Left cardiac atrium (tissue), 4 donors: ENCODE measurements around the gene CKM. TPM values are rescaled to one million over a fixed set of nuclear protein-coding genes. Genes with fewer than 3 reads are reported as not detected.
A peak's percentile ranks its signal among the peaks of the same experiment; 100 is the strongest.
"Not testable (repeated sequence)": the region's sequence is repeated elsewhere in the genome, so short reads cannot be mapped to it uniquely, and the experiment has no call there.

Source experiments
- ATAC-seq, 2 donors: fragments of 200-7000 bp; cut with Tn5 transposase; one replicate each; pipeline ENCODE4 v1.9.1; 2020; ENCODE audit warnings: mild to moderate bottlenecking in 2 of 2, moderate library complexity in 2 of 2
- DNase-seq: peaks from one replicate; pipeline ENCODE4 v3.0.0-alpha.2; 2020
- intact Hi-C, 2 donors: fragments of 100-400 bp; cut with DNase I; formaldehyde crosslinking; loops; one replicate each; pipeline versions ENCODE4 v1.14.1 to v1.15.1; 2022 to 2023
- total RNA-seq, 2 donors: library from RNA; stranded (reverse); fragmentation: NEBNext Ultra II Directional; extraction: Animal tissue kit (Norgen Biotek cat#: 25700); gene quantifications; one replicate each; pipeline ENCODE4 v1.2.1, GENCODE V29; 2021
- donor health status: DM: no; HTN: yes; CAD: no.
- donor health status: DM: no; HTN: yes; CAD: no; lungs with severe emphysema.
- donor health status: DM: yes; HTN: yes; CAD: no.
- donor health status: Dilated cardiomyopathy.

CKM gene
- total RNA-seq, 2 donors from 2014 or later, result 3,072 to 3,213 TPM

DNA sequence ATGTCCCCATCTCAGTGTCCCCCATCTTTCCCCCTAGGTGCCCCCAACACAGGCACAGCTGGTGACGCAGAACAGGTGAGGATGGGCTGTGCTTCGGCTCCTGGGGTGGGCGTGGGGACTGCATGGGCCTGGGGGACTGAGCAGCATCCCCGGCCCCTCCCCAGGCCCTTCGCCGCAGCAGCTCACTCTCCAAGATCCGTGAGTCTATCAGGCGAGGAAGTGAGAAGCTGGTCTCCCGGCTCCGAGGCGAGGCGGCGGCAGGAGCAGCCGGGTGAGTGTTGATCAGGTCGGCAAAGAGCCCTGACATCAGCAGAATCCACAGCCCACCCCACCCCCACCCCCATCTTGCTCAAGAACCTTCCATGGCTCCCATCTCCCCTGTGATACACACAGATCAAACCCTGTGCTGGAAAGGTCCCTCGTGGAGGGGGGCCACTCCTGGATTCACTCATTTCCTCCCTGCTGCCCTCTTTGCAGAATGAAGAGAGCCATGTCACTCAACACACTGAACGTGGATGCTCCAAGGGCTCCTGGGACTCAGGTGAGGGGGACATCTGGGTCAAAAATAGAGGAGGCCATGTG, 27.9 kb upstream of the CKM start:
- intact Hi-C loops, result no loop called here
- ATAC-seq (no peak), DNase-seq (no peak)

GRCh38 chr19:45349430-45349941, 26.8 kb upstream of the CKM start:
- ATAC-seq, result no peak
- intact Hi-C loops, result no loop called here
- no peak for DNase-seq

DNA sequence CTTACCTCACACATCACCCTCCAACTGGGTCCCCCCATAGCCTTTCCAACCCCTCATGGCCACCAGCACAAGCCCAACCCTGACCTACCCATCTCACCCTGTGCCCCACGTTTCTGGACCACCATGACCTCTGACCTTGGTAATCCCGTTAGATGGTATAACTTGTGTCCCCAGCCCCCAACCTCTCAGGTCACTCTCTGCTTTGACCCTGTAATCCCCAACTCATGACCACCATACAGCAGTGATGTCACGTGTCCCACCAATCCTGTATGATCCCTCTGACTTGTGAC, 26.4 kb upstream of the CKM start:
- intact Hi-C loops, result no loop called here
- ATAC-seq (no peak), DNase-seq (no peak)

DNA sequence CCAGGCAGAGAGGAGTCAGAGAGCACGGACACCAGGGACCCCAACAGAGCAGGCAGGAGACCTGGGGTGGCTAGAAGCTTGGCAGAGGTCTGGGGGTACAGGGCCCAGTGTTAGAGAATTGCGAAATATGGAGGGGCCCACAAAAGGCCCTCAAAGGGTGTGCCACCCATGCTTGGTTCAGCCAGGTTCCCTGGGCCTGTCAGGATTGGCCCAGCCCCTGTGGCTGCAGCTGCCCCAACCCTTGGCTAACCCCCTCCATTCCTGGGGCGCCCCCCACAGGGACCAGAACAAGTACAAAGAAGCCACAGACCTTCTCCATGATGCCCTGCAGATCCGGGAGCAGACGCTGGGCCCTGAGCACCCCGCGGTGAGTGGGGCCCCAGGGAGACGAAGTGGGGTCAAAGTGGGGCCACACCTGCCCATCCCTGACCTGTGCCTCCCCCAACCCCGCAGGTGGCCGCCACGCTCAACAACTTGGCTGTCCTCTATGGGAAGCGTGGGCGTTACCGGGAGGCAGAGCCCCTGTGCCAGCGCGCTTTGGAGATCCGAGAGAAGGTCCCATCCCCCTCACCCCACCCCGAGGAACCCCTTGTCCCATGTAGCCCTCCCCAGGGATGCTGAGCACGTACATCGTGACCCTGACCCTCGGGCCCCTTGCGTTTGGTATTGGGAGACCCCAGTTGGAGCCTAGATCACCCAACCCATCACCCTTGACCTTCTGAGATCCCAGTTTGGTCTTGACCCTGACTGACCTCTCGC, 25.9 kb upstream of the CKM start:
- intact Hi-C loops, result no loop called here
- ATAC-seq, result no peak
- DNase-seq, result no peak

DNA sequence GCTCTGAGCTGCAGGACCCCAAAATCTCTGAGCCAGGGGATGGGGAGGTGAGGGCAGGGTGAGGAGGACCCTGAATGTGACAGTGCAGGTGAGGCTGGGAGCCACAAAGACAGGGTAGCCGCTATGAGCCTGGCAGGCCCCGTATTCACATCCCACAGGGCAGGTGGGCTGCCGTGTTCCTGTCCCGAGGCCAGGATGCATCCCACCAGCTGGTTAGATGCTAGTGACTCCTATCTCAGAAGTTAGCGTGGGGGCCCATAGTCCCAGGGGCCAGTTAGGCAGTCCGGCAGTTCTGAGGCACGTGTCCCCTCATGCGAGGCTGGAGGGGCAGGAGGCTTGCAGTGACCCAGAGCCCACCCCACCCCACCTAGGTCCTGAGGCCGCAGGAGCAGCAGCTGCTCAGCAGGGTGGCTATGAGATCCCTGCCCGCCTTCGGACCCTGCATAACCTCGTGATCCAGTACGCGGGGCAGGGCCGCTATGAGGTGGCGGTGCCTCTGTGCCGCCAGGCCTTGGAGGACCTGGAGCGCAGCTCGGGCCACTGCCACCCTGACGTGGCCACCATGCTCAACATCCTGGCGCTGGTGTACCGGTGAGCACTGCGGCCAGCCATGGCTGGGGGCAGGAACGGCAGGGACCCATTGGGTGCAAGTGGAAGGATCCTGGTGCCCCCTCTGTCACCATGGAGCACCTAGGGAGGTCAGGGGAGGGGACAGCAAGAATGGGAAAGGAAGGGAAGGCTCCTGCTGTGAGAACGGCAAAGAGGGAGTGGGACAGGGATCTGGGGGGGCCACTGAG, 25.1 kb upstream of the CKM start:
- intact Hi-C loops, result no loop called here
- DNase-seq (no peak), ATAC-seq (no peak)

GRCh38 chr19:45346449-45346848, 23.8 kb upstream of the CKM start:
- ATAC-seq (no peak), DNase-seq (no peak)
- intact Hi-C loops, result no loop called here

DNA sequence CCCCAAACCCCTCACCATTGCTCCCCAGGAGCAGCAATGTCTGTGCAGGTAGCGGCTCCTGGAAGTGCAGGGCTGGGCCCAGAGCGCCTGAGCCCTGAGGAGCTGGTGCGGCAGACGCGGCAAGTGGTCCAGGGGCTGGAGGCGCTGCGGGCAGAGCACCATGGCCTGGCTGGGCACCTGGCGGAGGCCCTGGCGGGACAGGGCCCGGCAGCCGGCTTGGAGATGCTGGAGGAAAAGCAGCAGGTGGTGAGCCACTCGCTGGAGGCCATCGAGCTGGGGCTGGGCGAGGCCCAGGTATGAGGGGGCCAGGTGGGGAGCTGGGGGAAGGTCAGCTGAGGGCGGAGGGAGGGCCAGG, 22.8 kb upstream of the CKM start:
- ATAC-seq (no peak), DNase-seq (no peak)
- intact Hi-C loops, result no loop called here

GRCh38 chr19:45344621-45345505, 22.2 kb upstream of the CKM start:
- DNase-seq, result no peak
- no peak for ATAC-seq
- intact Hi-C loops, result no loop called here

DNA sequence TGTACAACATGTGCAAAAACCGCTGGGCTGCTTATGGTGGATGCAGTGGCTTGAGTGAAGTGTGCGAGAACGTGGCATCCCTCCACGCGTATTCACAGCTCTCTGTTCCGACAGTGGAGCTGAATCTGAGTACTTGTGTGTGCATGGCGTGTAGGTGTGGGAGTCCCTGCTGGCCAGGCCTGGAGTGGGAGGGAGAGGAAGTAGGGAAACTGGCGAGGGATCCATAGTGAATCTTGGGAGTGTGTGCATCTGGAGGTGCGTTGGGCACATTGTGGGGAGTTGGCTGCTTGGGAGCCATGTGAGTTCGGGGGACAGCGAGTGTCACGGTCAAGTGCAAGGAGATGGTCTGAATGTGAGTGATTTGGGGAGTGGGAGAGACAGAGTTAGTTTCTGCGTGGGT, 20.2 kb upstream of the CKM start:
- ATAC-seq (no peak), DNase-seq (no peak)
- intact Hi-C loops, result no loop called here

- DNase-seq (no peak), ATAC-seq (no peak)
- intact Hi-C loops, result no loop called here
These were observed 18.3 kb upstream of the CKM start for GRCh38 chr19:45340899-45341453.

DNA sequence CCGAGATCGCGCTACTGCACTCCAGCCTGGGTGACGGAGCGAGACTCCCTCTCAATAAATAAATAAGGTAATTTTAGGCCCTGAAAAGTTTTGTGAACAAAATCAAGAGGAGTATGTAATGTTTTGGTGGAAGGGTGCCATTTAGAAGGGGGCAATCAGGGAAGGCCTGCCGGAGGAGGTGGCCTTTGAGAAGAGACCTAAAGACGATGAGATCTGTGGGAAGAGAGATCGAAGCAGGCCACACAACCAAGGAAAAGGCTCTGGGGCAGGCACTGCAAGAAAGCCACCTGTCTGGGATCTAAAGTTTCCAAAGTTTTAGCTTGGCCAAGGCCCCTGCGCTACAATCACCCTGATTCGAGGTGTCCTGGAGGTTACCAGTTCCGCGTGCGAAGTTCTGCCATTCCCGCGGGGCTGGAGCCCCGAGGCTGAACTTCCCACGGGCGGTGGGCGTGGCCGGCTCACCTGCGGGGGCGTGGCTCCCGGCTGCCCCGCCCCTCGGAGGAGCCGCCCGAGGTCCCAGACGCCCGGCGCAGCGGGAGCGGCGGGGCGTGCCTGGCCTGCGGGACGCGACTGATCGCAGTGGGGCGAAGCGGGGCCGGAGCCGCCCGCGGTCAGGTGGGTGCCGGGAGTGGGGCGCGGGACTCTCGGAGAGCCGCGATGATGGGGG, 17.7 kb upstream of the CKM start, which contains the start of gene KLC3:
KLC3 (plus strand) TSS at position 519 of the 667 bp plus-strand sequence. CDS start 4,792 bp downstream, outside the sequence.
- intact Hi-C loops, result no loop called here
- no peak for DNase-seq
- ATAC-seq, result peak; percentile 20 to 37

DNA sequence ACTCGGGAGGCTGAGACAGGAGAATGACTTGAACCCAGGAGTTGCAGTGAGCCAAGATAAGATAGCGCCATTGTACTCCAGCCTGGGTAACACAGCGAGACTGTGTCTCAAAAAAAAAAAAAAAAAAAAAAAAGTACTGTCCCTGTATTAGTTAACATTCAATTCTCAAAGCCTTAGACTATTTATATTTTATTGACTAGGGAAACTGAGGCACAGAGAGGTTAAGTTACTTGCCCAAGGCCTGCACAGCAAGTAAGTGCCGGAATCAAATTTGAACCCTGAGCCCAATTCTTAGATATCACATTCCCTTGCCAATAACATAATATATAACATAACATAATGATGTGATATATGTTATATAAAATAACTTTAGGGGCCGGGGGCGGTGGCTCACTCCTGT, 17.0 kb upstream of the CKM start:
- intact Hi-C loops, result loop anchor here in 1 of 2 donors (5.0 to 10.0 kb wide), 2 partner anchors 47 to 95 kb away; partner anchors contain the start of gene EXOC3L2
- DNase-seq, result no peak
- no peak for ATAC-seq

DNA sequence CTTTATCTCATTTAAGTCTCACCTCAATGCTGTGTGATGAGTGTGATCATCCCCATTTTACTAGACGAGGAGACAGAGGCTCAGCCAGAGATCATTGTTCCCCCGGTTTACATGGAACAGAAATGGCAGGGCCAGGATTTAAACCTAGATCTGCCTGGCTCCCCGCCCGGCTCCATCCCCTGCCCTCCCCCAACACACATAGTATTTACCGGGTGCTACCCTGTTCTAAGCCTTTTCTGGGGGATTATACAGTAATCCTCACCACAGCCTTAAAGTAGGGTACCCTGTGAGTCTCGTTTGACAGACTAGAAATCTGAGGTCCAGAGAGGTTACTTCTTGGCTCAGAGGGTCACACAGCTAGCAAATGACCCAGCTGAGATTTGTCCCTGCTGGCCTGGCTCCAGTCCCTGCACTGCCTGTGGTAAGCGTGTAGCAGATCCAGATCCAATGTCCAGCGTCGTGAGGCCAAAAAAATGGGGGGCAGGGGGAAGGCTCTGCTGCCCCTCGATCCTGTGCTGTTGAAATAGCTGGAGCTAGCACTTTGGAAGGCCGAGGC, 14.1 kb upstream of the CKM start:
- ATAC-seq (no peak), DNase-seq (no peak)
- intact Hi-C loops, result loop anchor here in 1 of 2 donors (5.0 to 10.0 kb wide), 2 partner anchors 44 to 92 kb away; partner anchors contain the start of gene EXOC3L2

DNA sequence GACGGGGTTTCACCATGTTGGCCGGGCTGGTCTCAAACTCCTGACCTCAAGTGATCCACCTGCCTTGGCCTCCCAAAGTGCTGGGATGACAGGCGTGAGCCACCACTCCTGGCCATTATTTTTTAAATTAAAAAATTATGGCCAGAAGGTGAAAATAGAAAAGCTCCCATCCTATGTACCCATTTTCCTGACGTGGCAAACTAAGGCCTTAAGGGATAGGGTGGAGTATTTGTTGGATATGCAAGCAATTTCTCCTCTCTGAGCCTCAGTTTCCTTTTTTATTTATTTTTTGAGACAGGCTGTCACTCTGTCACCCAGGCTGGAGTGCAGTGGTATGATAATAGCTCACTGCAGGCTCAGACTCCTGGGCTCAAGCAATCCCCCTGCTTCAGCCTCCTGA, 12.2 kb upstream of the CKM start:
- not testable (repeated sequence) for ATAC-seq, DNase-seq
- intact Hi-C loops, result loop anchor here in 1 of 2 donors (5.0 to 10.0 kb wide), 2 partner anchors 43 to 90 kb away; partner anchors contain the start of gene EXOC3L2

DNA sequence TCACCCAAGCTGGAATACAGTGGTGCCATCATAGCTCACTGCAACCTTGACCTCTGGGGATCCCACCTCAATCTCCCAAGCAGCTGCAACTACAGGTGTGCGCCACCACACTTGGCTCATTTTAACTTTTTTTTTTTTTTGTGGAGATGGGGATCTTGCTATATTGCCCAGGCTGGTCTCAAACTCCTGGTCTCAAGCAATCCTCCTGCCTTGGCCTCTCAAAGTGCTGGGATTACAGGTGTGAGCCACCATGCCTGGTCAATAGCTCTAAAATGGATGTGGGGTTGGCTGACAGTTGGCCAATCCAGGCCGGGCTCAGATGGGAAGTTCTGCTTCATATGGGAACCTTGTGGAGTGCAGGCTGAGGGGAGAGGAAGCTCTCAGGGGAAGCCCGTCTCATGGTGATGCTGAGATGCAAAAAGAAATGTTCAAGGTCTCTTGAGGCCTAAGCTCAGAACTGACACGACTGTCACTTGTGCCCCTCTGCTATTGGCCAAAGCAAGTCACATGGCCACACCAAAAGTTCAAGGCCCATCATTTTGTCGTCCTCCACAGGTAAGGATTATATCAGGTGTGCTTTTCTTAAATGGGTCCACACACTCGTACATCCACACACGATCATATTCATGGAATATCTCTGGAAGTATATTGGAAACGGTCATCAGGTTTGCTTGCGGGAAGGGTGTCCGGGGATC, 11.1 kb upstream of the CKM start:
- intact Hi-C loops, result loop anchor here in 1 of 2 donors (10.0 kb wide), 1 partner anchor 89 kb away; the partner anchor contains the start of gene EXOC3L2
- ATAC-seq (no peak), DNase-seq (no peak)

DNA sequence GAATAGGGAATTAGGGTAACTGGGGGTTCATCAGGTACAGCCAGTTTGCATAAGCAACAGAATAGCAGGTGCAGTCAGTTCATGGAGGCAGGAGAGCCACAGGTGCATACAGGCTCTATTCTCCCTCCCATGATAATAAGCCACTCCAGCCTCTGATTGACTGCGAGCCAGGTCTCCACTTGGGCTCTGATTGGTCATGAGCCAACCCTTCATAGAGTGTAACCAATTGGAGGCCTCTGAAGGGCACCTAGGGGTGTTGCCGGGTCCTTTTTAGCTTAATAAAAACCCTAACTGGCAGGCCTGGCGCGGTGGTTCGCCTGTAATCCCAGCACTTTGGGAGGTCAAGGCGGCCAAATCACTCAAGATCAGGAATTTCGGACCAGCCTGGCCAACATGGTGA, 8.7 kb upstream of the CKM start:
- ATAC-seq (no peak), DNase-seq (no peak)
- intact Hi-C loops, result loop anchor here in 1 of 2 donors (10.0 kb wide), 1 partner anchor 87 kb away; the partner anchor contains the start of gene EXOC3L2
